ELF-1 (cell line): ENCODE data around the gene THOC2.
A peak's percentile ranks its signal among the peaks of the same experiment; 100 is the strongest.
"Not testable (repeated sequence)": the region's sequence is repeated elsewhere in the genome, so short reads cannot be mapped to it uniquely, and the experiment has no call there.

ENCODE experiments used
- DNase-seq: peaks from one replicate; pipeline ENCODE4 v3.0.0-alpha.2; 2016; ENCODE audit warnings: low read depth, low spot score

Gene THOC2, protein sequence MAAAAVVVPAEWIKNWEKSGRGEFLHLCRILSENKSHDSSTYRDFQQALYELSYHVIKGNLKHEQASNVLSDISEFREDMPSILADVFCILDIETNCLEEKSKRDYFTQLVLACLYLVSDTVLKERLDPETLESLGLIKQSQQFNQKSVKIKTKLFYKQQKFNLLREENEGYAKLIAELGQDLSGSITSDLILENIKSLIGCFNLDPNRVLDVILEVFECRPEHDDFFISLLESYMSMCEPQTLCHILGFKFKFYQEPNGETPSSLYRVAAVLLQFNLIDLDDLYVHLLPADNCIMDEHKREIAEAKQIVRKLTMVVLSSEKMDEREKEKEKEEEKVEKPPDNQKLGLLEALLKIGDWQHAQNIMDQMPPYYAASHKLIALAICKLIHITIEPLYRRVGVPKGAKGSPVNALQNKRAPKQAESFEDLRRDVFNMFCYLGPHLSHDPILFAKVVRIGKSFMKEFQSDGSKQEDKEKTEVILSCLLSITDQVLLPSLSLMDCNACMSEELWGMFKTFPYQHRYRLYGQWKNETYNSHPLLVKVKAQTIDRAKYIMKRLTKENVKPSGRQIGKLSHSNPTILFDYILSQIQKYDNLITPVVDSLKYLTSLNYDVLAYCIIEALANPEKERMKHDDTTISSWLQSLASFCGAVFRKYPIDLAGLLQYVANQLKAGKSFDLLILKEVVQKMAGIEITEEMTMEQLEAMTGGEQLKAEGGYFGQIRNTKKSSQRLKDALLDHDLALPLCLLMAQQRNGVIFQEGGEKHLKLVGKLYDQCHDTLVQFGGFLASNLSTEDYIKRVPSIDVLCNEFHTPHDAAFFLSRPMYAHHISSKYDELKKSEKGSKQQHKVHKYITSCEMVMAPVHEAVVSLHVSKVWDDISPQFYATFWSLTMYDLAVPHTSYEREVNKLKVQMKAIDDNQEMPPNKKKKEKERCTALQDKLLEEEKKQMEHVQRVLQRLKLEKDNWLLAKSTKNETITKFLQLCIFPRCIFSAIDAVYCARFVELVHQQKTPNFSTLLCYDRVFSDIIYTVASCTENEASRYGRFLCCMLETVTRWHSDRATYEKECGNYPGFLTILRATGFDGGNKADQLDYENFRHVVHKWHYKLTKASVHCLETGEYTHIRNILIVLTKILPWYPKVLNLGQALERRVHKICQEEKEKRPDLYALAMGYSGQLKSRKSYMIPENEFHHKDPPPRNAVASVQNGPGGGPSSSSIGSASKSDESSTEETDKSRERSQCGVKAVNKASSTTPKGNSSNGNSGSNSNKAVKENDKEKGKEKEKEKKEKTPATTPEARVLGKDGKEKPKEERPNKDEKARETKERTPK (N-terminal part only)

GRCh38 chrX:123732670-123733363 lies at the start of gene THOC2:
Gene THOC2 (minus strand): TSS chrX:123733052. CDS start chrX:123733022, 30 bp downstream.
- DNase-seq, result peak; percentile 89

DNA sequence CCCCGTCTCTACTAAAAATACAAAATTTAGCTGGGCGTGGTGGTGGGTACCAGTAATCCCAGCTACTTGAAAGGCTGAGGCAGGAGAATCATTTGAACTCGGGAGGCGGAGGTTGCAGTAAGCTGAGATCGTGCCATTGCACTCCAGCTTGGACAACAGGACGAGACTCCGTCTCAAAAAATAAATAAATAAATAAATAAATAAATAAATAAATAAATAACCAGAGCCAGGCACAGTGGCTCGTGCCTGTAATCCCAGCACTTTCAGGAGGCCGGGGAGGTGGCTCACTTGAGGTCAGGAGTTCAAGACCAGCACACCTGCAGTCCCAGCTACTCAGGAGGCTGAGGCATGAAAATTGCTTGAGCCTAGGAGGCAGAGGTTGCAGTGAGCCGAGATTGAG lies 48.9 kb upstream of the THOC2 start:
- DNase-seq, result not testable (repeated sequence)

- no peak for DNase-seq
Observed at GRCh38 chrX:123779908-123780396, 47.1 kb upstream of the THOC2 start.

DNA sequence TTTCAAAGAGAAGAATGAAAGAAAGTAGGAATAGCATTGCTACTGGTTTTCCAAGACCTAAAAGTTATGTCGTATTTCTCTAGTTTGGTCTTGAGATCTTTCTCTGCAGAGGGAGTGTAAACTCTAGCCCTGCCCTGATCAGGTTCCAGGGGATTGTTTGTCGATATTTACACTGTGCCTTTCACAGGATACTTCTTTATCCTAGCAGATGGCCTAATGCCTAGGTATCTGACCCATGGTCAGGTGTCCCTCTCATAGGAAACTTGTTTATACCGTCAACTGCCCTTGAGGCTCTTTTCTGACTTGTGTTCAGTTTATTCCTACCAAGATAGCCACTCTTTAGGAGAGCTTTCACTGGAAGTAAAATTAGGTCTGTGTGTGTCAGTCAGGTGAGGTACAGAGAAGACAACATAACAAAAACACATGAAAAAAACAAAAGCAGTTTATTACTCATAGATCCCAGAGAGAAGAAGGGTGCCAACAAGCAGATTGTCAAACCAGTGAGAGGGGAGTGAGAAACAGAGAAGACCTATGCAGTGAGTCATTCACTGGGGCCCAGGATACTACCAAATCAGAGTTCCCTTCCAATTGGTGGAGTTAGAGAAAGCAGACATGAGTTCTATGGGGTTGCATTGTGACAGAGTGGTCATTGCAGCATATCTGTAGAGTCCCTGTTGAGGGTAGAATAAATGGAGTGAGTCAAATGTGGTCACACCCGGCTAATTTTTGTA lies 40.6 kb upstream of the THOC2 start:
- no peak for DNase-seq

DNA sequence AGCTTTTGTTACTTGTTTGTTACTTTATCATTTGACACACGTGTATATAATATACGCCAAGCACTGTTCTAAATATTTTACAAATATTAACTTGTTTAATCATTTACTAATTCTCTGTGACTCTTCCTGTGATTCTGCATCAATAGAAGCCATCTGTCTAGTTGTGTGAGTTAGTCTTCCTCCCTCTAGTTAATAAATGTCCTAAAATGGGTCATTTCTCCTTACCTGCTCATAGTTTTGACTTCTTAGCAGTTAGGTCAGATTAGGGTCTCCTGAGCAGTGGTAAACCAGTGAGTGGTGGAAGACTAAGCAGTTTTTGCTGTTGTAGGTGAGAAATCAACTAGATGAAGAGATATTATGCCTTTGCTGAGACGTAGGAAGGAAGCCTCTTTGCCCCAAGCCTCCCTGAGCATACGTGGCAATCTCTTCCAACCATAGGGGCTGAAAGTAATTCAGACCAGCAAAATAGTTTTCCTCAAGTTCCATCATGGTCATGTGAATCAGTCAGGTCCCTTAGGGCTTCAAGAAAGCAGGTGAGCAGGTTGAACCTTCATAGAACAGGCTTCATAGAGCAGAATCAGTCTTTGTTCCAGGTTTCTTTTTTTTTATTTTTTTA lies 38.7 kb upstream of the THOC2 start:
- DNase-seq, result no peak

GRCh38 chrX:123764967-123765871 lies 32.4 kb upstream of the THOC2 start:
- peak; percentile 97 for DNase-seq

DNA sequence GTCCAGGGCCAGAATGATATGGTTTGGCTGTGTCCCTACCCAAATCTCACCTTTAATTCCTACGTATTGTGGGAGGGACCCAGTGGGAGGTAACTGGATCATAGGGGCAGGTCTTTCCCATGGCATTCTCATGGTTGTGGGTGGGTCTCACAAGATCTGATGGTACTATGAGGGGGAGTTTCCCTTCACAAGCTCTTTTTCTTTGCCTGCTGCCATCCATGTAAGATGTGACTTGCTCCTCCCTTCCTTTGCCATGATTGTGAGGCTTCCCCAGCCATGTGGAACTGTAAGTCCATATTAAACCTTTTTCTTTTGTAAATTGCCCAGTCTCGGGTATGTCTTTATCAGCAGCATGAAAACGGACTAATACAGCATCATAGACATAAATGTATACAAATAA lies 27.0 kb upstream of the THOC2 start:
- not testable (repeated sequence) for DNase-seq

- DNase-seq, result not testable (repeated sequence)
Observed at GRCh38 chrX:123757794-123758193, 24.9 kb upstream of the THOC2 start.

- no peak for DNase-seq
Observed at GRCh38 chrX:123756320-123756719, 23.5 kb upstream of the THOC2 start.

- no peak for DNase-seq
Observed at GRCh38 chrX:123755107-123755506, 22.3 kb upstream of the THOC2 start.

DNA sequence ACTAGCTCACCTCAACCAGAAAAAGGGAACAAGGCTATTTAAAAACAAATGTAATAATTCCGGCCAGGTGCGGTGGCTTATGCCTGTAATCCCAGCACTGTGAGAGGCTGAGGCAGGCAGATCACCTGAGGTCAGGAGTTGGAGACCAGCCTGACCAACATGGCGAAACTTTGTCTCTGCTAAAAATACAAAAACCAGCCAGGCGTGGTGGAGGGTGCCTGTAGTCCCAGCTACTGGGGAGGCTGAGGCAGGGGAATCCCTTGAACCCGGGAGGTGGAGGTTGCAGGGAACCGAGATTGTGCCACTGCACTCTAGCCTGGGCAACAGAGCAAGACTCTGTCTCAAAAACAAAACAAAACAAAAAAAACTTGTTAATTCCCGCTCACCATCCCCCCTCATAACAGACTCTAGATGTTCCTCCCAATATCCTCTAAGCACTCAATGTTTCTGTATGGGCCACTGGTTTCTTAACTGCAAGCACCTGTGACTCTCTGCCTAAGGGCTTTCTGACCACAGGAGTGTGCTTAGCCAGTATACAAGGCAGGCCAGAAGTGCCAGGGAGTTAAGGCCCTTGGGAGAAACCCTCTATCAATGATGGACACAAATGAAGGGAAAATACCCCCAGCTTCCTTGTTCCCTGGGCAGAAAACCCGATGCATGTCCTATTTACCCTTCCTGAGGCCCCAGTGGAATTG lies 21.0 kb upstream of the THOC2 start:
- DNase-seq, result no peak

GRCh38 chrX:123749643-123750042 lies 16.8 kb upstream of the THOC2 start:
- no peak for DNase-seq

GRCh38 chrX:123745511-123745910 lies 12.7 kb upstream of the THOC2 start:
- peak; percentile 13 for DNase-seq

DNA sequence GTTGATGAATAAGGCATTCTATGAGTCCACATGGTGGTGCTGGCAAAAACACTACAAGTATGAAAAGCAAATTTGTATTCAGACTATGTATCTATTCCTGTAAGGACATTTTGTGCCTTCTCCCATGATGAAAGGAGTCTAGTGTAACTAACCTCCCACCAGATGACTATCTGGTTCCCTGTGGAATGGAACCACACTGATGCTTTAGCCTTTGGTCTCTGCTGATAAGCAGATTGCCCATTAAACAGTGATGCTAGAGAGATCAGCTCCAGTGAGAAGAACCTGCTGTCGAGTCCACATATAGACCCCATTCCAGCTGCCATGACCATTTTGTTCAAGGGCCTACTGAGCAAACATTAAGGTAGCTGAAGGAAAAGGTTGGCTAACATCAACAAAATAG lies 10.5 kb upstream of the THOC2 start:
- DNase-seq, result no peak

DNA sequence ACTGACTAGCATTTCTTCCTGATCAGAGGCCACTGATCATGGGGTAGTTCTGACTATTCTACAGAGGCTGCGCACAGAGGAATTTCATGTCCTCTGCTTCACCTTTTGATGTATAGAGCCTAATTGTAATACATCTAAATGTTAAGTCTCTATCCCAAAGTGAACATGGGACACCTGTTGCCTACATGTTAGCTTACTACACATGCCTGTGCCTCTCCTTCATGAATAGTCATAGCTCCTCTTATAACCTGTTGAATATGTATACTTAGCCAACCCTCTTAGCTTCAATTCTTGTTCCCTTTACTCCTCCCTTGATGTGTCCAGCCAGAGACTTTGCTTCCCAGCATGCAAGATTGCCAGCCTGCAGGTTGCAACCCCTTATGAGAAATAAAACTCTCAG lies 9.6 kb upstream of the THOC2 start:
- DNase-seq, result no peak

- no peak for DNase-seq
Observed at GRCh38 chrX:123740536-123740935, 7.7 kb upstream of the THOC2 start.

DNA sequence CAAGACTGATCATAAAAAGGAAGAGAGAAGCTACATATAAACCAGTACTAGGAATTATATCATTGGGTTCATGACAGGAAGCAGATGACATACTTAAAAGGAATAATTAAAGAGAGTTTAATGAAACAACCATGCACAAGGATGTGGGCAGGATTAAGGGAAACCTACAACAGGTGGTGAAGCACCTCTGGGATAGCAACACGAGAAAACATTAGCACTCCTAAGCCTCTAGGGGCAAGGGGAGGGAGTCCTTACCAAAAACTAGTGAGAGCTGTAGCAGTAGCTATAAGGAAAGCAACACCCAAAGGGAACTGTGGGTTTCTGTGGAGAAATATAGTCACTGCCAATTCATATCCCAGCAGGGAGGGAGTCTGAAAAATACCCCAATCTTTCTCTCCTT lies 7.2 kb upstream of the THOC2 start:
- no peak for DNase-seq

- DNase-seq, result no peak
Observed at GRCh38 chrX:123739474-123739873, 6.6 kb upstream of the THOC2 start.
